Neural cell (in vitro differentiated cells): ENCODE data around the gene LCOR. TPM values are rescaled to one million over a fixed set of nuclear protein-coding genes. Genes with fewer than 3 reads are reported as not detected.

ENCODE experiments used
- H2AFZ ChIP-seq: fragments of 200-600, 300-800 bp; sonication (generic), shearing (Covaris generic); 2 replicates; pipeline ENCODE4 v1.6.0; 2014; ENCODE audit warnings: low read depth, mild to moderate bottlenecking, antibody characterized with exemption, low read length, moderate library complexity
- H3F3A ChIP-seq: fragments of 200-600 bp; shearing (Covaris generic); 2 replicates; pipeline ENCODE4 v1.6.1; 2016; ENCODE audit warnings: mild to moderate bottlenecking, moderate library complexity, mixed read lengths, antibody characterized with exemption, low read length; ENCODE audit not compliant: insufficient read depth, poor library complexity, severe bottlenecking
- H3K27ac ChIP-seq: fragments of 200-600, 300-800 bp; sonication (generic), shearing (Covaris generic); 2 replicates; pipeline ENCODE4 v1.5.1; 2014; ENCODE audit warnings: mild to moderate bottlenecking, low read length, moderate library complexity
- H3K27me3 ChIP-seq: fragments of 300-800, 200-600 bp; sonication (generic), shearing (Covaris generic); 2 replicates; pipeline ENCODE4 v1.6.0; 2014; ENCODE audit warnings: mild to moderate bottlenecking, low read depth, low read length, moderate library complexity; ENCODE audit not compliant: insufficient read depth
- H3K36me3 ChIP-seq: fragments of 300-800, 200-600 bp; sonication (generic), shearing (Covaris generic); 2 replicates; pipeline ENCODE4 v1.5.1; 2014; ENCODE audit warnings: mild to moderate bottlenecking, antibody characterized with exemption, low read length, moderate library complexity; ENCODE audit not compliant: insufficient read depth
- H3K4me2 ChIP-seq: fragments of 300-800, 200-600 bp; sonication (generic), shearing (Covaris generic); 2 replicates; pipeline ENCODE4 v1.6.0; 2014; ENCODE audit warnings: mild to moderate bottlenecking, low read length
- H3K4me3 ChIP-seq: fragments of 300-800, 200-600 bp; sonication (generic), shearing (Covaris generic); 2 replicates; pipeline ENCODE4 v1.5.1; 2014; ENCODE audit warnings: mild to moderate bottlenecking, low read length, moderate library complexity
- H3K79me2 ChIP-seq: fragments of 200-600 bp; shearing (Covaris generic); replicated peaks from 2 replicates; pipeline ENCODE4 v1.6.0; 2014; ENCODE audit warnings: mild to moderate bottlenecking, low read length, moderate library complexity; ENCODE audit not compliant: insufficient read depth
- H3K9ac ChIP-seq: fragments of 300-800, 200-600 bp; sonication (generic), shearing (Covaris generic); 2 replicates; pipeline ENCODE4 v1.6.1; 2016; ENCODE audit warnings: mild to moderate bottlenecking, low read length, mixed read lengths
- H3K9me2 ChIP-seq: fragments of 200-600 bp; shearing (Covaris generic); 2 replicates; pipeline ENCODE4 v1.6.1; 2016; ENCODE audit warnings: mild to moderate bottlenecking, low read length, mixed read lengths; ENCODE audit not compliant: insufficient read depth
- H3K9me3 ChIP-seq: fragments of 200-600, 300-800 bp; sonication (generic), shearing (Covaris generic); 2 replicates; pipeline ENCODE4 v1.6.1; 2016; ENCODE audit warnings: mild to moderate bottlenecking, mixed run types, low read length, moderate library complexity, mixed read lengths
- H4K20me1 ChIP-seq: fragments of 200-600 bp; shearing (Covaris generic); 2 replicates; pipeline ENCODE4 v1.6.1; 2016; ENCODE audit warnings: mild to moderate bottlenecking, mixed run types; ENCODE audit not compliant: insufficient read depth
- CTCF ChIP-seq: fragments of 450-650 bp; IDR thresholded peaks from 2 replicates; pipeline ENCODE4 v1.5.1; 2014; ENCODE audit warnings: antibody characterized with exemption, mild to moderate bottlenecking, moderate library complexity; ENCODE audit not compliant: poor library complexity, severe bottlenecking
- EP300 ChIP-seq: fragments of 450-650 bp; conservative IDR thresholded peaks from 2 replicates; pipeline ENCODE4 v1.6.1; 2014; ENCODE audit warnings: antibody characterized with exemption, mild to moderate bottlenecking, moderate library complexity; ENCODE audit not compliant: poor library complexity, severe bottlenecking
- EZH2 ChIP-seq: fragments of 200-600, 300-800 bp; shearing (Covaris generic), sonication (generic); IDR thresholded peaks from 2 replicates; pipeline ENCODE4 v1.6.1; 2014; ENCODE audit warnings: antibody characterized with exemption, low read length, borderline replicate concordance, mild to moderate bottlenecking; ENCODE audit not compliant: insufficient read depth, poor library complexity, severe bottlenecking
- MXI1 ChIP-seq: fragments of 450-650 bp; conservative IDR thresholded peaks from 2 replicates; pipeline ENCODE4 v1.6.1; 2014; ENCODE audit warnings: antibody characterized with exemption, mild to moderate bottlenecking; ENCODE audit not compliant: poor library complexity, severe bottlenecking
- POLR2AphosphoS5 ChIP-seq: IDR thresholded peaks from 2 replicates; pipeline ENCODE4 v1.6.1; 2012
- RAD21 ChIP-seq: fragments of 450-650 bp; conservative IDR thresholded peaks from 2 replicates; pipeline ENCODE4 v1.6.1; 2014; ENCODE audit warnings: antibody characterized with exemption, mild to moderate bottlenecking, moderate library complexity
- REST ChIP-seq: IDR thresholded peaks from 2 replicates; pipeline ENCODE4 v1.6.1; 2012; ENCODE audit warnings: borderline replicate concordance
- SMC3 ChIP-seq: fragments of 450-650 bp; conservative IDR thresholded peaks from 2 replicates; pipeline ENCODE4 v1.6.1; 2014; ENCODE audit warnings: antibody characterized with exemption, mild to moderate bottlenecking, moderate library complexity; ENCODE audit not compliant: poor library complexity
- TAF1 ChIP-seq: IDR thresholded peaks from 2 replicates; pipeline ENCODE4 v1.6.1; 2012; ENCODE audit warnings: low read depth
- polyA plus RNA-seq: library from polyadenylated mRNA; depleted of rRNA; stranded (reverse); fragments of >200 nt; gene quantifications from 2 replicates; pipeline ENCODE4 v1.2.3, GENCODE V29; 2014

The LCOR gene
- polyA plus RNA-seq, 1 donor from 2014 or later: 61.1 TPM

- H3K4me3 ChIP-seq: no peak overlapping the region
- H3K9ac ChIP-seq: no peak overlapping the region
- H3K4me2 ChIP-seq: no peak overlapping the region
- no peak overlapping the region for H2AFZ ChIP-seq
- no peaks in the 10 kb centered on the region for H3K9me3 ChIP-seq
- no peaks in the 10 kb centered on the region for H3K27me3 ChIP-seq
- no peak overlapping the region for H3K27ac ChIP-seq
- H3K9me2 ChIP-seq: no peaks in the 10 kb centered on the region
- H3K79me2 ChIP-seq: peaks cover 93% of the 10 kb centered on the region
- peaks cover 15% of the 10 kb centered on the region for H4K20me1 ChIP-seq
- no peaks in the 10 kb centered on the region for H3F3A ChIP-seq
- no peaks in the 10 kb centered on the region for H3K36me3 ChIP-seq
- TF ChIP-seq REST: no peak
- TF ChIP-seq RAD21: no peak
- no peak for TF ChIP-seq TAF1
- TF ChIP-seq POLR2AphosphoS5: no peak
- no peak for TF ChIP-seq EP300
- TF ChIP-seq MXI1: no peak
- TF ChIP-seq SMC3: no peak
- no peak for TF ChIP-seq EZH2
- no peak for TF ChIP-seq CTCF
Measured at GRCh38 chr10:96840841-96841518, 8.9 kb downstream of the LCOR start.

GRCh38 chr10:96842896-96843723, 11.0 kb downstream of the LCOR start:
- Histone ChIP-seq H3F3A (no peaks in the 10 kb centered on the region), H3K36me3 (no peaks in the 10 kb centered on the region), H3K79me2 (peaks cover 95% of the 10 kb centered on the region), H3K9ac (no peak overlapping the region), H4K20me1 (peaks cover 7% of the 10 kb centered on the region), H3K27ac (no peak overlapping the region), H3K4me3 (no peak overlapping the region), H3K4me2 (no peak overlapping the region), H3K9me2 (no peaks in the 10 kb centered on the region), H3K27me3 (no peaks in the 10 kb centered on the region), H2AFZ (no peak overlapping the region), H3K9me3 (no peaks in the 10 kb centered on the region)
- TF ChIP-seq MXI1: no peak
- TF ChIP-seq CTCF: no peak
- TF ChIP-seq TAF1: no peak
- no peak for TF ChIP-seq SMC3
- no peak for TF ChIP-seq REST
